Stimulated activated CD4-positive, alpha-beta T cell treated with anti-CD3 and anti-CD28 coated beads, Interleukin-2, amount 100 ng/mL, for 24 hours (primary cell): ENCODE data around the gene IRAK2.

ENCODE experiments used
- DNase-seq, 2 donors: peaks; one replicate each; pipeline ENCODE4 v3.0.0-alpha.2; 2020

Gene IRAK2

GRCh38 chr3:10189557-10190354 is 25.0 kb downstream of the IRAK2 start:
- DNase-seq, result peak; percentile 31 to 61

GRCh38 chr3:10192953-10193691 is 28.4 kb downstream of the IRAK2 start:
- DNase-seq, result peak; percentile 68 to 71

GRCh38 chr3:10193692-10194327 is 29.1 kb downstream of the IRAK2 start:
- DNase-seq, result no peak

GRCh38 chr3:10194328-10195071 is 29.8 kb downstream of the IRAK2 start:
- DNase-seq, result peak; percentile 42 to 53

- no peak for DNase-seq
Observed at GRCh38 chr3:10195366-10196089, 30.8 kb downstream of the IRAK2 start.

- DNase-seq, result peak in 1 of 2 donors; percentile 27
Observed at GRCh38 chr3:10196389-10197052, 31.8 kb downstream of the IRAK2 start.

- DNase-seq, result no peak
Observed at GRCh38 chr3:10198226-10198625, 33.5 kb downstream of the IRAK2 start.

GRCh38 chr3:10198761-10199649 is 34.3 kb downstream of the IRAK2 start:
- DNase-seq, result peak; percentile 67 to 70

- DNase-seq, result no peak
Observed at GRCh38 chr3:10204921-10205320, 40.2 kb downstream of the IRAK2 start.

GRCh38 chr3:10205451-10206165 is 40.9 kb downstream of the IRAK2 start:
- DNase-seq, result no peak

- no peak for DNase-seq
Observed at GRCh38 chr3:10206166-10206511, 41.4 kb downstream of the IRAK2 start.

GRCh38 chr3:10213156-10213792 is 48.6 kb downstream of the IRAK2 start:
- DNase-seq, result no peak

GRCh38 chr3:10215578-10216368 is 51.1 kb downstream of the IRAK2 start:
- DNase-seq, result no peak

GRCh38 chr3:10217359-10217758 is 52.6 kb downstream of the IRAK2 start:
- no peak for DNase-seq

- DNase-seq, result no peak
Observed at GRCh38 chr3:10219737-10220136, 55.0 kb downstream of the IRAK2 start.

- peak in 1 of 2 donors; percentile 40 for DNase-seq
Observed at GRCh38 chr3:10223676-10224639, 59.2 kb downstream of the IRAK2 start.
